Measurements from ENCODE around the gene TUBB2B. TPM values are rescaled to one million over a fixed set of nuclear protein-coding genes. Genes with fewer than 3 reads are reported as not detected.
A peak's percentile ranks its signal among the peaks of the same experiment; 100 is the strongest.

Gene TUBB2B
- total and polyA plus RNA-seq, 9 of the 15 experiments (the other 6 are each of a cell fraction or from before 2014, with no cell fraction given) = 0.11 to 9.7 (median 4.6) TPM

DNA sequence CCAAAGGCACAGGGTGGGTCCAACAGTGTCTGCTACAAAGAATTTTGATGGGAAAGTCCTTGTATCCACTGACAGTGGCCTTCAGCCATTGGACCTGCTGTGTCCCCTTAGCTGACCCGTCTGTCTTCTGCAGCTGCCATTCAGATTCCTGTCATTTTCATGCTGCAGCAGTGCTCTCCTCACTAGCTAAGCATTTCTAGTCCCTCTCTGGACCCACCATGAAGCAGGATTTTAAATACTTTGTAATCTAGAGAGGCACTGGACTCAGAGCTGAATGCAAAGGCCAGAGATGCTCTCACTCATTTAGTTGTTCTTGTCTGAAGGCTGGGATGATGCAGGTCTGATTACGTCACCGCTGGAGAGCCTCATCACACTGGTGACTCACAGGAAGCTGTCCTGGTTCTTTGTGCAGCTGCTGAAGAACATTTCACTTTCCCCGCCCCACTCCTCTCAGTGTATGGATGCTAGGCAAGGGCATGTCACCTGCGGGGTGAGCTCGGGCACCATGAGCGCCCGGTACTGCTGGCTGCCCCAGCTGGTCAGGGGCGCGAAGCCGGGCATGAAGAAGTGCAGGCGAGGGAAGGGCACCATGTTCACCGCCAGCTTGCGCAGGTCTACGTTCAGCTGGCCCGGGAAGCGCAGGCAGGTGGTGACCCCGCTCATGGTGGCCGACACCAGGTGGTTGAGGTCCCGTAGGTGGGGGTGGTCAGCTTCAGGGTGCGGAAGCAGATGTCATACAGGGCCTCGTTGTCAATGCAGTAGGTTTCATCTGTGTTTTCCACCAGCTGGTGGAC lies 50.7 kb downstream of the TUBB2B start (continued):
- TF ChIP-seq NCOA1 (IDR thresholded peaks at IDR 0.05; ENCODE audit: low read depth) (peak; percentile 91), BHLHE40 (IDR thresholded peaks at IDR 0.05; ENCODE audit: low read length) (peak; percentile 21; the same call in 1 of the 2 replicates), ZNF316 (IDR thresholded peaks at IDR 0.05) (peak; percentile 77), FOXM1 (IDR thresholded peaks at IDR 0.05; ENCODE audit: low read depth) (no peak), FOXM1 (CRISPR knock-in tag; IDR thresholded peaks at IDR 0.05; ENCODE audit: low read depth) (no peak), ZNF785 (CRISPR knock-in tag; IDR thresholded peaks at IDR 0.05) (no peak), SMARCC2 (IDR thresholded peaks at IDR 0.05; ENCODE audit: low read depth) (peak; percentile 41; the same call in 1 of the 2 replicates), ZNF77 (CRISPR knock-in tag; IDR thresholded peaks at IDR 0.05) (no peak), ZKSCAN1 (IDR thresholded peaks at IDR 0.05; ENCODE audit: low read depth, low read length) (no peak), TRIM24 (IDR thresholded peaks at IDR 0.05) (peak; percentile 20 to 76; a peak in 2 of 4 replicates), TAF9B (IDR thresholded peaks at IDR 0.05; ENCODE audit: partially characterized antibody) (no peak), TARDBP (IDR thresholded peaks at IDR 0.05) (peak; percentile 82; the same call in 1 of the 2 replicates), HDAC1 (IDR thresholded peaks at IDR 0.05) (0 out of 4 replicates have a peak, but pooled peaks of 1 of the 2 experiments have one; percentile 23), CBFA2T3 (IDR thresholded peaks at IDR 0.05) (peak; percentile 50), FOXP1 (CRISPR knock-in tag; IDR thresholded peaks at IDR 0.05) (no peak), KLF1 (tag; IDR thresholded peaks at IDR 0.05) (no peak), ZNF592 (IDR thresholded peaks at IDR 0.05) (peak; percentile 67), EP300 (IDR thresholded peaks at IDR 0.05; ENCODE audit: low read length) (peak; percentile 66; the same call in 1 of the 2 replicates)
- TF ChIP-seq, protein P1, sequence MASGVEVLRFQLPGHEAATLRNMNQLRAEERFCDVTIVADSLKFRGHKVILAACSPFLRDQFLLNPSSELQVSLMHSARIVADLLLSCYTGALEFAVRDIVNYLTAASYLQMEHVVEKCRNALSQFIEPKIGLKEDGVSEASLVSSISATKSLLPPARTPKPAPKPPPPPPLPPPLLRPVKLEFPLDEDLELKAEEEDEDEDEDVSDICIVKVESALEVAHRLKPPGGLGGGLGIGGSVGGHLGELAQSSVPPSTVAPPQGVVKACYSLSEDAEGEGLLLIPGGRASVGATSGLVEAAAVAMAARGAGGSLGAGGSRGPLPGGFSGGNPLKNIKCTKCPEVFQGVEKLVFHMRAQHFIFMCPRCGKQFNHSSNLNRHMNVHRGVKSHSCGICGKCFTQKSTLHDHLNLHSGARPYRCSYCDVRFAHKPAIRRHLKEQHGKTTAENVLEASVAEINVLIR (CRISPR knock-in tag; IDR thresholded peaks at IDR 0.05) = peak; percentile 80
- TF ChIP-seq, protein P2, sequence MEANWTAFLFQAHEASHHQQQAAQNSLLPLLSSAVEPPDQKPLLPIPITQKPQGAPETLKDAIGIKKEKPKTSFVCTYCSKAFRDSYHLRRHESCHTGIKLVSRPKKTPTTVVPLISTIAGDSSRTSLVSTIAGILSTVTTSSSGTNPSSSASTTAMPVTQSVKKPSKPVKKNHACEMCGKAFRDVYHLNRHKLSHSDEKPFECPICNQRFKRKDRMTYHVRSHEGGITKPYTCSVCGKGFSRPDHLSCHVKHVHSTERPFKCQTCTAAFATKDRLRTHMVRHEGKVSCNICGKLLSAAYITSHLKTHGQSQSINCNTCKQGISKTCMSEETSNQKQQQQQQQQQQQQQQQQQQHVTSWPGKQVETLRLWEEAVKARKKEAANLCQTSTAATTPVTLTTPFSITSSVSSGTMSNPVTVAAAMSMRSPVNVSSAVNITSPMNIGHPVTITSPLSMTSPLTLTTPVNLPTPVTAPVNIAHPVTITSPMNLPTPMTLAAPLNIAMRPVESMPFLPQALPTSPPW (CRISPR knock-in tag; IDR thresholded peaks at IDR 0.05) = 0 out of 2 replicates have a peak, but pooled peaks have one; percentile 20
- TF ChIP-seq, protein P3, sequence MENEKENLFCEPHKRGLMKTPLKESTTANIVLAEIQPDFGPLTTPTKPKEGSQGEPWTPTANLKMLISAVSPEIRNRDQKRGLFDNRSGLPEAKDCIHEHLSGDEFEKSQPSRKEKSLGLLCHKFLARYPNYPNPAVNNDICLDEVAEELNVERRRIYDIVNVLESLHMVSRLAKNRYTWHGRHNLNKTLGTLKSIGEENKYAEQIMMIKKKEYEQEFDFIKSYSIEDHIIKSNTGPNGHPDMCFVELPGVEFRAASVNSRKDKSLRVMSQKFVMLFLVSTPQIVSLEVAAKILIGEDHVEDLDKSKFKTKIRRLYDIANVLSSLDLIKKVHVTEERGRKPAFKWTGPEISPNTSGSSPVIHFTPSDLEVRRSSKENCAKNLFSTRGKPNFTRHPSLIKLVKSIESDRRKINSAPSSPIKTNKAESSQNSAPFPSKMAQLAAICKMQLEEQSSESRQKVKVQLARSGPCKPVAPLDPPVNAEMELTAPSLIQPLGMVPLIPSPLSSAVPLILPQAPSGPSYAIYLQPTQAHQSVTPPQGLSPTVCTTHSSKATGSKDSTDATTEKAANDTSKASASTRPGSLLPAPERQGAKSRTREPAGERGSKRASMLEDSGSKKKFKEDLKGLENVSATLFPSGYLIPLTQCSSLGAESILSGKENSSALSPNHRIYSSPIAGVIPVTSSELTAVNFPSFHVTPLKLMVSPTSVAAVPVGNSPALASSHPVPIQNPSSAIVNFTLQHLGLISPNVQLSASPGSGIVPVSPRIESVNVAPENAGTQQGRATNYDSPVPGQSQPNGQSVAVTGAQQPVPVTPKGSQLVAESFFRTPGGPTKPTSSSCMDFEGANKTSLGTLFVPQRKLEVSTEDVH (IDR thresholded peaks at IDR 0.05; ENCODE audit: low read depth, partially characterized antibody) = no peak
